NCI-H2171 treated with DMSO at 0.1 percent for 48 hours (cell line): ENCODE measurements around the gene FLAD1.

Experiments
- DNase-seq: peaks from one replicate; lab custom pipeline; 2025; lab: John Stamatoyannopoulos, UW

FLAD1 gene

DNA sequence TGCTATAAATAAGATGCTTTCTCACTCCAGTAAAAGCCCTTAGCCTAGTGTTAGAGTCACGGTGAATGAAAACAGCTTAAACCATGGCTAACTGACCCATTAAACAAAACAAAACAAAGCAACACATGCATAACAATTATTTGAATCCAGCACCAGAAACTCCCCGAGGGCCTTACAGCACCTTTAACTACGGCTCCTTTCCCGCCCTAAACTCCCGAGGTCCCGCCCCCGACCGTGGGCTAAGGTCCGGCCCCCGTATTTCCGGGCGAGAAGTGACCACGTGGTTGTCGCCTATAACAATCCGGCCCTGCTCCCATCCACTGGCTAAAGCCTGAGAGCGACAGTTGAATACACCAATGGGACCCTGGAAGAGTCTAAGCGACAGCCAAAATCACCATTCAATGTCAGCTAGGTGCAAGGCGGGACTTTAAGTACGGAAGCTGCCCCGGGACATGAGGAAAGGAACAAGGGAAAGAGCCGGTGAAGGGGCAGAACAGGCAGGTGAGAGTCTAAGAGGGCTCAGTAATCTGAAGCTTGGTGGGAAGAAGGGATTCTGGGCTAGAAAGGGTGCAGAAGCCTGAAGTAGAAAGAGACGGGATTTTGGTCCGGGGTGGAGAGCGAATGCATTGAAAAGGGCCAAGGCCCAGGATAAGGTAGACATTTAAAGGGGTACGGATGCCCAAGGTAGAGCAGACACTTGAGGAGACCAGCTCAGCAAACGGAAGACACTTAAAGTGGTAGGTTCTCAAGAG, at the start of gene FLAD1:
Gene FLAD1 (plus strand): TSS at position 448 of the 752 bp plus-strand sequence. CDS start 351 bp downstream, outside the sequence.
- DNase-seq, result peak; percentile 100

DNA sequence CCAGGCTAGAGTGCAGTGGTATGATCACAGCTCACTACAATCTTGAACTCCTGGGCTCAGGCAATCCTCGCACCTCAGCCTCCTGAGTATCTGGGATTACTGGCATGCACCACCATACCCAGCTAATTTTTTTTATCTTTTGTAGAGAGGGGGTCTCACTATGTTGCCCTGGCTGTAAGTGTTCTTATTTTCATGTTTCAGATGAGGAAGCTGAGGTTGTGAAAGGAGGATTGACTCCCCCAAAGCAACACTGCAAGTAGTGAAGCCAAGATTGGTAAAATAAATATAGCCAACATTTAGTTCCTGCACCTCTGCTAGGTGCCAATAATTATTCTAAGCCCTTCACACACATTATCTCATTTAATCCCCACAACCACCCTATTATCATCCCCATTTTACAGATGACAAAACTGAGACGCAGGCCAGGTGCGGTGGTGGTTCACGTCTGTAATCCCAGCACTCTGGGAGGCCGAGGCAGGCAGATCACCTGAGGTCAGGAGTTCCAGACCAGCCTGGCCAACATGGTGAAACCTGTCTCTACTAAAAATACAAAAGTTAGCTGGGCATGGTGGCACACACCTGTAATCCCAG, 48.7 kb upstream of the FLAD1 start:
- no peak for DNase-seq

DNA sequence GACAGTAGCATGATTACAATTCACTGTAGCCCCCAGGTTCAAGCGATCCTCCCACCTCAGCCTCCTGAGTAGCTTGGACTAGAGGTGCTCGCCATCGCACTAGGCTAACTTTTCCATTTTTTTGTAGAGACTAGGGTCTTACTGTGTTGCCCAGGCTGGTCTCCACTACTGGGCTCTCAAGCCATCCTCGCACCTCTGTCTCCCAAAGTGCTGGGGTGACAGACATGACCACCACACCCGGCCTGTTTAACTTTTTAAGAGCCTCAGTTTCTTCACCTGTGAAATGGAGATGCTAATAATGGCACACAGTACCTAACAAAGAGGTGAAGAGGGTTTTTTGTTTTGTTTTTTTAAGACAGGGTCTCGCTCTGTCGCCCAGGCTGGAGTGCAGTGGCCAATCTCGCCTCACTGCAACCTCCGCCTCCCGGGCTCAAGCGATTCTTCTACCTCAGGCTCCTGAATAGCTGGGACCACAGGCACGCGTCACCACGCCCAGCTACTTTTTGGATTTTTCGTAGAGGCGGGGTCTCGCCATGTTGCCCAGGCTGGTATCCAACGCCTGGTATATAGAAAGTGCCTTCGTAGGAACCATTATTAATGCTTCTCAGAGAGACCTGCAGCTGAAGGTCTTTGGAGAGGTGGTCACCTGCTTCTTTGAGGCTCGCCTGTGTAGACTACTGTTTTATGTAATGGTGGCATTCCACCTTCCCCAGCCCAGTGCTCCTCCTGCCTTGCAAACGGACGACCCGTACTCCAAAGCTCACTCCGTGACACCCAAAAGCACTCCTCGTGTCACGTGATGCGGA, 47.2 kb upstream of the FLAD1 start:
- no peak for DNase-seq

DNA sequence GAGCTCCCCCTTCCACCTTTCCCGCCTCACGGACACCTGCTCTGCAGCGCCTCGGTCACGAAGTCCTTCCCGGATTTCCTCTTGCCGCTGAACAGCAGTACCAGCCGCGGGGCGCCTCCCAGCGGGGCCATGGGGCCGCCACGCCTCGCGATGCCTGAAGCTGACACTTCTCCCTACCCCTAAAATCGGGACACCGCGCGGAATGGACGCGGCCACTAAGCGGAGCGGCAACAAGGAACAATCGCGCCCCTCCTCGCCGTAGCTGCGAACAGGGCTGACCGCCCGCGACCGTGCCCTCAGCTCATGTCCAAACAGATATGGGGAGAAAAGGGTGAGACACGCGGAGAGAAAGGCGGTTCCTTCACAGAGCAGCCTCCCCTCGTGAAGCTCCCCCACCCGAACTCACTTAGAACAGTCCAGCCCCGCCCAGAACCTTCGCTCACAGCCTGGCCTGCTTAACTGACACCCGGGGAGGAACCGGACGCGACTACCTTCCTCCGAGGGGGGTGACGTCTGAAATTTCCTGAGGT, 46.5 kb upstream of the FLAD1 start, which contains the start of gene PMVK:
Gene PMVK (minus strand): TSS at position 165 of the 530 bp plus-strand sequence. CDS start 34 bp downstream, at position 131.
- peak; percentile 93 for DNase-seq

DNA sequence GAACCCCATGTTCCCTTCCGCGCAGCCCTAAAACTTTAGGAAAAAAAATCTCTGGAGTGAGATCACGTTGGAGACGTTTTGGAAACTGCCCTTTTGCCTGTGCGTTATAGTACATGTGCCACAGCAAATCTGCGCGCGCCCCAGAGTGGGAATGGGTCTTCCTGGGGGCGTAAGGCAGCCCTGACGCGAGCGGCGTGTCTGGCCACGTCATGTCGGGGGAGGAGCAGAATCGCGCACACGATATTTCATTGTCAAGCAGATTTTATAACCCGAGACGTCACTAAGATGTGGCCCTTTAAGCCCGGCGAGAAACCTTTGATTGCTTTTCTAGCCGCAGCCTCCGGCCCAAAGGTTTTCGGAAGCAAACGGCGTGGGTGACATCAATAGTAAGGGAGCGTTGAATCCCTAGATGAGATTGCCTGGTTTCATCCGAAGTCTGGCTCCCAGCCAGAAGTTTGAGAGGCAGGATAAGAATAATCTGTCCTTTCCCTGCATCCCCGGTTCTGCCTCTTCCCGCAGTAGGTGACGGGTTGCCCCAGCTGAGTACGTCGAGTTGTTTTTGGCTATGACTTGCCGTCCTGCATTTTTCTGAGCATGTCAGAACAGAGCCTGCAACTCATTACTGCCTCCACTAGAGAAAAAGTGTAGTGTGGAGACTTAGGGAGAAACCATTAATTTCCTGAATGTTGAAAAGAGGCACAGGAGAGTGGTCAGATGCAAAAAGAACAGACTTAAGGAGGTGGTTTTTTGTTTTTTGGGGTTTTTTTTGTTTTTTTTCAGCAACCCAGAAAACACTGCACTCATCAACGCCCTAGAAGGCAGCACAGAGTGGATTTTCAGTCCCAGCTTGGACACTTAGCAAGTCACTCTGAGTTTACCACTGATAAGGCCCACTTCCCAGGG, 45.8 kb upstream of the FLAD1 start:
- peak; percentile 92 for DNase-seq

DNA sequence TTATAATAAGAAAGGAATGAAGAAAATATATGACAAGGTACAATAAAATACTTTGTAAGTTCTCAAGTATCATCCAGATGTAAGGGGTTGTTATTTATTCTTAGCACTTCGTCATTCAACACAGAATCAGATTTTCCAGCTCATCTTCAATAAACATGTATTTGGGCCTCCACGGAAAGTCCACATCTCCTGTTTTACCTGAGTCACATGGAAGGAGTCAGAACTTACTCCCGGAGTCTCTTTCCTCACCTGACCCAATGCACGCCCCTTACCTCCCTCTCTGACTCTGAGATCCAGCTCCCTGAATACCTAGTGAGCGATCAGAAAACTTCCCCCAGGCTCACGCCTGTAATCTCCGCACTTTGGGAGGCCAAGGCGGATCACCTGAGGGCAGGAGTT, 45.2 kb upstream of the FLAD1 start:
- no peak for DNase-seq

DNA sequence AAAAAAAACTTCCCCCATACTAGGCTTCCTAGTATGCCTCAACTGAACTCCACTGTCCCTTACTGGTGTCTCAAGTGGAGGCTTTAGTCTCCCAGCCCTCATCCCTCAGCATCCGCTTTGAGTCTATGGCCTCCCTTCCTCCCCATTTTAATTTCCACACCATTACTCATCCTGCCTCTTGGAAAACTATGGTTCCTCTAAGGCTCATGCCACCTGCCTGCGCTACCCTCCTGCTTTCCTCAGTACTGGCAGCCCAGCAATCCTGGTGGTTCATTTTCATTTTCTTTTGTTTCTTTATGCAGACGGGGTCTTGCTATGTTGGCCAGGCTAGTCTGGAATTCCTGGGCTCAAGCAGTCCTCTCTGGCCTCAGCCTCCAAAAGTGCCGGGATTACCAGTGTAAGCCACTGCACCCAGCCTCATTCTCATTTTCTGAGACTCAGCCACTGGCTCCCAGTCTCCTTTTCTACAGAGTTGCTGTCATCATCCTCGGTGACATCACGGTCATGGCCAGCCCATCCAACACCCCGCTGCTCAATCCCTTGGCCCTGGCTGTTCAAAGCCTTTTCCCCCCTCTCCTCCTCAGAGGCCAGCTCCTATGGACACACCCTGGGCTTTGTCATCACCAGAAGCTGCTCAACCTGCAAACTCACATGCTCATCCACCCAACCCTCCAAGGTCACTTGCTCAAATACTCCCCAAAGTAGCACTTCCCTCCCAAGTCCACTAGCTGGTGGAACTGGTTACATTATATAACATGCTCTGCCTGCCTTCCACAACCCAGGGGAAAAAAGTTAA, 44.3 kb upstream of the FLAD1 start:
- DNase-seq, result no peak

DNA sequence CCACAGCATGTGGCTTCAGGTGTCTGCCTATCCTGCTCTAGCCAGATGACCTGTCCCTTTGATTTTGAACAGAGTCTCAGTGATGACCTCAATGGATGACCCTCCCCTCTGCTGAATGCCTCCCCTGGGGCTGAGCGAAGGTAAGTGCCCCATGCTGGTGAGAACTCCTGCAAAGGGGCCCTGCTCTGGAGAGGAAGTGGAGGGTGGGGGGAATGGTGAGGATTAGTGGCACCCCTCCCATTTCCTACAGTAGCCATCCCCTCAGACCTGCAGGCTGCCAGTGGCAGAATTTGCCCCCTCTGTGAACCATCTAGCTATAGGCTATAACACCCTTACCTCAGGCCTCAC, 43.0 kb upstream of the FLAD1 start:
- DNase-seq, result no peak

DNA sequence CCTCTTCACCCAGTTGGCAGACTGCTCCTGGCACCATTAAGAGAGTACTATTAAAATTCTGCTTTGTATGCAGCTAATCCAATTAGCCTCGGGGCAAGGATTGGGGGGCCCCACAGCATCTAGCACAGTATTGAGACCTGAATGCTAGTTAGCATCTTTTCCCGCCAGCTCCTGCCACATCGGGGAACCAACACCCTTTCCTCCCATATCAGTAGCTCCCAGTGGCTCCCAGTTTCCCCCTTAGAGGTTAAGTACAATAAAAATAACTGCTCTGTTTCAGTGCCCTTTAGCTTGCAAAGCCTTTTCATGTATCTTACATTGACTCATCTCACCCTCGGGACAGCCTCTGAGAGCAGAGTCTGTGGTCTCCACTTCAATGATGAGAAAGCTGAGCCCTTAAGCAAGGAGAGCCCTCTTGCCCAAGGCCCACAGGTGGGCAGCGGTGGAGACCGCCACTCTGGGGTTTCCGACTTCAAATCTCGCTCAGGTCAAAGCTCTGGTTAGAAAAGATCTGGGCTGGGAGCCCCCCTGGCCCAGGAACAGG, 42.4 kb upstream of the FLAD1 start:
- DNase-seq, result no peak

DNA sequence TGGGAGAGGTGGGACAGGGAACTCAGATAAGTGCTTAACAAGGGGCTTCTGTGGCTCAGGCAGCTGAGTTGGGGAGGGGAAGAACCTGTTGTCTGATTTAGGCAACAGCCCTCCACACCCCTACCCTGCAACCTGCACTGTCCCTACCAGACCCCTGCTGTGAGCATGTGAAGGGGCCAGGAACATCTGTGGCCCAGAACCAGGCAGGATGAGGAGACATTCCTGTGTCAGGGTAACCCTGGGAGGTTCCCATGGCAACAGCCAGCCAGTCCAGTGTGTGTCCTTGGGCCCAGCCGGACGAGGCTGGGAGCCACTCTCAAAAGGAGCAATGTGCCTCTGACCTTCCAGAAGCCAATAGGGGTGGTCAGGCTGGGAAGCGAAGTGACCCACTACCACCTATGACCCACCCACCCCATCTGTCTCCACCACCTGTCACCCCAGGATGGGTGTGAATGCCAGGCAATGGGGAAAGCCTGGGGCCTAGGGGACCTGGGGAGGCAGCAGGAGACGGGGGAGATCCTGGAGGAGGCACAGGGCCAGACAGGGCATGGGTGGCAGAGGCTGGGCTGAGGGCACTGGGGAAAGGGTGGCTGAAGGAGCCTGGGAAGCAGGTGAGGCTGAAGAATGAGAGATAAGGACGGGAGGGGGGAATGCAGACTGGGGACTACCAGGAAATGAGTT, 41.7 kb upstream of the FLAD1 start:
- peak; percentile 22 for DNase-seq

DNA sequence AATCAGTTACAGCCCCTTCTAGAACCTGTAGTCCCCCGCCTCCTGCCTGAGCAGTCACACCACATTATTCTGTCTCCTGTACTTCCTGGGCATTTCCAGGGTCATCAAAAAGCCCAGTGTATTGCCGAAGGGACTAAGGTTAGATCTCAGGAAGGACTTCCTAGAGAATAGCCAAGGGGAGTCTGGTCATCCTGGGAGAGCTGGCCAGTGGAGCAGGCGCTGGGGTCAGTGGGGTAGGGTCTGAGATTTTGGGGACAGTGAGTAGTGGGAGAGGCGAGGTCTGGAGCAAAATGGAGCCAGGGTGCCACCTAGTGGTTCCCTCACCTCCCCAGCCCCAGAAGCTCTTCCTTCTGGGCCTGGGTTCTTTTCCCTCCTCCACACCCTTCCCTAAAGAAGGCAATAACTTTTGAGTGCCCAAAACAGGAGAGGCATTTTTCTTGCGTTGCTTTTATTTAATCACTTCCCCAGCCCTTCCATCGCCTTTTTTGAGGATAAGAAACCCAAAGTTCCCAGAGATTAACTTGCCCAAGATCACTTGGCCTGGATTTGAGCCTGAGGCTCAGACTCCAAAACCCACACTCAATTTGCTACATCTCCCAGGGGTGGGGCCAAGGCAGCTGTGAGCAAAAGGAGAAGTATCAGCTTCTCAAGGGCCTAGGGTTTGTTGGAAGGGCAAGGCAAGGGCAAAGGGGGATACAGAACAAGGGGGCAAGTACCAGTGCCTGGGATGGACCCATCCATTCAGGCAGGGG, 39.3 kb upstream of the FLAD1 start:
- peak; percentile 46 for DNase-seq

DNA sequence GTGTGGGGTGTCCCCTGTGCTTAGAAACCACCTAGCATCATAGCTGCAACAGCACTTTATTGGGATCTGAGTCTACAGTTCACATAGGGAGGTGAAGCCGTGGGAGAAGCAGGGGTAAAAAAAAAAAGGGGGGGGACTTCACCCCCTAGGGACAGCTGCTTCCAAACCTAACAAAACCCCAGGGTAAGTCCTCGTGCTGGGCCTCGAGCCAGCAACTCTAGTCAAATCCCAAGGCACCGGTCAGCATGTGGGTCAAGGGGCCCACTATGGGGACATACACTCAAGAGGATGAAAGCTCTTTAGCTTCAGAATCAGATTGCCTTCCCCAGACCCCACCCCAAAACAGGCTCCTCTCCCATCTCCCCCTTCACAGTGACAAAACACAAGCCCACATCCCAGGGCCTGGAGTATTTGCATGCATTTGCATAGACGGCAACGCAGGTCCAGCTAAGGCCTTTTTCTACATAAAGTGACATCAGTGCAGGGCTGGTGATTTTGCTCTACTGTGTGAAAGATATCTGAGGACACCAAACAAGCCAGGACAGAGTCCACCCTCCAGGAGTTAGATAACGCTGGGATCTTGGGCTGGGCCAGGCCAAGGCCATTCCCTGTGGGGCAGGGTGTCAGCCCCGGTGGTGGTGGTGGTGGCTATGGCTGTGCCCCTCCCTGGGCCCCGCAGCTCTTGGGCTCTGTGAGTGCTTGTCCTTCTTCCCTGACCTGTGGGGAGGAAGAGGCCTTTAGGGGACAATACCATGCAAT, 38.6 kb upstream of the FLAD1 start:
- DNase-seq, result no peak

DNA sequence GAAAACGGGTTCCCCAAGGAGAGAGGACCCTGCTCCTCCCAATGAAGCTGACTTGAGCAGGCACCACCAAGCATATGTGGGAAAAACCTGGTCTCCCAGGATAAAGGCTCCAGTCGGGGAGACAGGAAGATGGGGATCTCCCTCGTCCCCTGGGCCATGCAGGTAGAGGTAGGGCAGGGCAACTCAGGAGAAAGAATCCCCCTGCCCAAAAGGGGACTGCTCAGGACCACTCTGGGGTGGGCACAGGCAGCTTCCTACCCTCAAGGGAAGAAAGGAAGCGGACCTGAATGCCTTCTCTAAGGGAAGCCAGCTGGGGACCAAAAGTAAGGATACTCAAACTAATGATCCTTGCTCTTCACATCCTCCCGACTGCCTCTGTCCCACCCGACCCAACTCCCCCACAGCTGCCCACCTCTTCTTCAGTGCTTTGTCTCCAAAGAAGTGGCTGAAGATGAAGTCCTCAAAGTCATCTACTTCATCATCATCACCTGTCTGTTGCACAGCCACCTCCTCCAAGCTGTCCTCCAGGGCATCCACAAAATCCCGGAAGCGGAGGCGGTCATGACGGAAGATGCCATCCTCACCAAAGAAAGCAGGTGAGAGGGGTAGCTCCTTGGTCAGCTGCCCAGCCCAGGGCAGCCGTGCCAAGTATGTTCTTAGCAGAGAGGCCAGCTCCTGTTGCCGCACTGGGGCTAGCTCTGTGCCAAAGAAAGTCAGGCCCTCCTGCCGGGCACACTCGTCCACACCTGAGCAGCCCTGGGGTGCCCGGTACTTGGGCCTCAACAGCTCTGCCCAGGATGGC, 37.8 kb upstream of the FLAD1 start:
- DNase-seq, result no peak

DNA sequence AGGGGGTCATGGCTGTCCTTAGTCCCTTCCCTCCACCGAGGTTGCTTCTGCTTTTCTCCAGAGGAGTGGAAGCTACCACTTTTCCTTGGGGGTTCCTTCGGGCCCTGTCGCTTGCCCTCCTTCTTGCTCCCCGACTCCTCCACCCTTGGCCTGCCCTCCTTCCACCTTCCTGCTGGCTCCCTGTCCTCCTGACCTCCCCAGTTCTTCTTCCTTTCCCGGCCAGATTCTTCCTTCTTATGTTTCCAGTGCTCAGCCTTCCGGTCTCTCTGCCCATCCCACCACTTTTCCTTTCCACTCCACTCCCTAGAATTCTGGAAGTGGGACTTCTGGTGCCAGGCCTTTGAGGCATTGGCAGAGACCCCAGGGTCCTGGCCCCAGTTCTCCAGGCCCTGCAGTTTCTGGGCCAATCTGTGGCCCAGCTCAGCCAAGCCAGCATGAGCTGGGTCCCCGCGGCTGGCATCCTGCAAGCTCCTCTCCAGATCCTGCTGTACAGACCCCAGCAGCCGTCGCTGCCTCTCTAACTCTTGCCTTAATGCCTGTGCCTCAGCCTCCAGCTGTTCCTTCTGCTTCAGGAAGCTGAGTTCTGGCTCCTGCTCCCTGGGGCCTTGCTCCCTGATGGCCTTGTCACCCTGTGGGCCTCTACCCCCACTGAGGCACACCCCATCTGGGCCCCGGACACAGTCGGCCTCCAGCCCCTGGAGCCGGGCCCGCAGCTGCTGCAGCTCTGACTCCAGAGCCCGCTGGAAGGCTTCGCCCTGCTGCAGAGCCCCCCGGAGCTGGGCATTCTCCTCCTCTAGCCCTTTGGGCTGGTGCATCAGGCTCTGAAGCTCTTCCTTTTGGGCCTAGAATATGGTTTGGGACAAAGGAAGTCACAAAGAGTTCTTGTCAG, 36.9 kb upstream of the FLAD1 start:
- no peak for DNase-seq

DNA sequence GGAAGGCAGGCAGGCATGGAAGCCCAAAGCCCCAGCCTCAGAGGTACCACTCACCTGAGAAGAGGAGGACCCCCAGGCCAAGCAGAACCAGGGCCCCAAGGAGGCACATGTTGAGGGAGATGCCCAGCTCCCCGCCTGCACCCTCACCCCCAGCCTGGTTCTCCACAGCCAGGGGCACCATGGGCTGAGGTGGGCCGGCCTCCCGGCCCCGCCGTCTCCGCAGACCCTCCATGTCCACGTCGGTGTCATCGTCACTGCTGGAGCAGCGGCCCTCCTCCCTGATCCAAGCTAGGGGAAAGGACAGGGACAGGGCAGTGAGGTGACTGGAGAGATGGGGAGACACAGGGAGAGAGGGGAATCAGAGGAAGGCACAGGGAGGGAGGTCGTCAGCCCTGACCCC, 35.1 kb upstream of the FLAD1 start:
- DNase-seq, result no peak

DNA sequence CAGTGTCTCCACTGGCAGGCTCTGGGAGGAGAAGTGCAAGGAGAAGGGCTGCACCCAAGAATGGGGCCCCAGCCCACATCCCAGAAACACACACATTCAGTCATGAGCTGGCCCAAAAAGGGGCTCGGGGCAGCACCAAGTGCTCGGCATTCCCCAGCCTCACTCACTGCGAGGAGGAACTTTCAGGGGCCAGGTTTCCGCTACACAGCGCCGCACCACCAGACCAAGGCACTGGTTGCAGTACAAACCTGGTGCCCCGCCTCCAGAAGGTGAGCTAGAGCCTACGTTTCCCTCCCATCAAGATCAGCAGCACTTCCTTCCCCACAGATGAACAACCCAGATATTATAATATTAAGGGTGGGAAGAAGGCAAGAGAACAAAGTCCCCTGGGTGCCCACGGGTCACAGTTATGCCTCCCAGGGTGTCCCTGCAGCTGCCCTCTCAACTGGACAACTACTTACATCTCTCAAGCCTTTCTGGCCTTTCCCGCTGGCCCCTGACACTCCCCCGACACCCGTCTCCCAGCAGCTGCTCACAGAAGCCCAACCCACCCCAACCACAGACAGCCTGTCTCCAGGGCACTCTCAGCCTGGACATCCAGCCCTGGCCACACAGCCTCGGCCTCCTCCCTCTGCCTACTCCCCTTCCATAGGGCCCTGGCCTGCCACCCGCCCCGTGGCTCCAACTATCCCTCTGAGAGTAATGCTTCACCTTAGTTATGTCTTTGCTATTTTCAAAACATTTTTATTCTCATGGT, 31.1 kb upstream of the FLAD1 start:
- DNase-seq, result no peak
